Hepatocyte (in vitro differentiated cells): ENCODE measurements around the gene WNT7B.

Source experiments
- EZH2 ChIP-seq: fragments of 200-600 bp; sonication (generic); IDR thresholded peaks from 2 replicates; pipeline ENCODE4 v1.6.1; 2016; ENCODE audit warnings: antibody characterized with exemption, mild to moderate bottlenecking, borderline replicate concordance
- EZH2phosphoT487 ChIP-seq: fragments of 200-600 bp; sonication (generic); IDR thresholded peaks from one replicate; pipeline ENCODE4 v1.6.1; 2018; ENCODE audit warnings: antibody characterized with exemption, mild to moderate bottlenecking, low read depth, moderate library complexity; ENCODE audit not compliant: unreplicated experiment, severe bottlenecking
- TF ChIP-seq, protein P1 (sequence below): fragments of 200-600 bp; sonication (generic); IDR thresholded peaks from 2 replicates; pipeline ENCODE4 v1.5.1; 2016; ENCODE audit warnings: antibody characterized with exemption, mild to moderate bottlenecking; ENCODE audit not compliant: poor library complexity

DNA sequence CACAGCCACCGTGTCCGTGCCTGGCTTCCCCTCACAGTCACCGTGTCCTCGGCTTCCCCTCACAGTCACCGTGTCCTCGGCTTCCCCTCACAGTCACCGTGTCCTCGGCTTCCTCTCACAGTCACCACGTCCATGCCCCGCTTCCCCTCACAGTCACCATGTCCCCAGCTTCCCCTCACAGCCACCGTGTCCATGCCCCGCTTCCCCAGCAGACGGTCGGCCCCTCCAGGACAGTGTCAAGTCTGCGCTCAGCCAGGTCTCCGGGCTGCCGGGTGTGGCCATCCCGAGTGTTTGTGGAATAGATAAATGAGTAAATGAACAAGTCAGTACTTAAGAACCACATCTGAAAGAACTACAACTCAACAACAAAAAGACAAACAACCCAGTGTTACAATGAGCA is 23.8 kb downstream of the WNT7B start:
- TF ChIP-seq, protein P1, sequence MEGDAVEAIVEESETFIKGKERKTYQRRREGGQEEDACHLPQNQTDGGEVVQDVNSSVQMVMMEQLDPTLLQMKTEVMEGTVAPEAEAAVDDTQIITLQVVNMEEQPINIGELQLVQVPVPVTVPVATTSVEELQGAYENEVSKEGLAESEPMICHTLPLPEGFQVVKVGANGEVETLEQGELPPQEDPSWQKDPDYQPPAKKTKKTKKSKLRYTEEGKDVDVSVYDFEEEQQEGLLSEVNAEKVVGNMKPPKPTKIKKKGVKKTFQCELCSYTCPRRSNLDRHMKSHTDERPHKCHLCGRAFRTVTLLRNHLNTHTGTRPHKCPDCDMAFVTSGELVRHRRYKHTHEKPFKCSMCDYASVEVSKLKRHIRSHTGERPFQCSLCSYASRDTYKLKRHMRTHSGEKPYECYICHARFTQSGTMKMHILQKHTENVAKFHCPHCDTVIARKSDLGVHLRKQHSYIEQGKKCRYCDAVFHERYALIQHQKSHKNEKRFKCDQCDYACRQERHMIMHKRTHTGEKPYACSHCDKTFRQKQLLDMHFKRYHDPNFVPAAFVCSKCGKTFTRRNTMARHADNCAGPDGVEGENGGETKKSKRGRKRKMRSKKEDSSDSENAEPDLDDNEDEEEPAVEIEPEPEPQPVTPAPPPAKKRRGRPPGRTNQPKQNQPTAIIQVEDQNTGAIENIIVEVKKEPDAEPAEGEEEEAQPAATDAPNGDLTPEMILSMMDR, result no peak
- TF ChIP-seq EZH2, result no peak
- TF ChIP-seq EZH2phosphoT487, result no peak
